GM18873 (cell line): Measurements from ENCODE around the gene ABRACL.
"Not testable (repeated sequence)": the region's sequence is repeated elsewhere in the genome, so short reads cannot be mapped to it uniquely, and the experiment has no call there.

Experiments
- ATAC-seq: cut with Tn5 transposase; IDR thresholded peaks from one replicate; pipeline ENCODE4 v1.9.1; 2021; ENCODE audit warnings: mild to moderate bottlenecking, moderate library complexity, moderate number of reproducible peaks; ENCODE audit not compliant: unreplicated experiment, low FRiP score

Gene ABRACL

GRCh38 chr6:139028658-139029469 is at the start of gene ABRACL:
ABRACL (plus strand) TSS chr6:139028745; CDS start chr6:139034161, 5,416 bp downstream.
- ATAC-seq = peak; percentile 58

- no peak for ATAC-seq
Measured at GRCh38 chr6:138979365-138979764, 49.2 kb upstream of the ABRACL start.

- no peak for ATAC-seq
Measured at GRCh38 chr6:138979813-138980668, 48.5 kb upstream of the ABRACL start.

- no peak for ATAC-seq
Measured at GRCh38 chr6:138981416-138981815, 47.1 kb upstream of the ABRACL start.

- ATAC-seq = no peak
Measured at GRCh38 chr6:138986578-138986977, 42.0 kb upstream of the ABRACL start.

GRCh38 chr6:138987080-138987642 is 41.4 kb upstream of the ABRACL start:
- no peak for ATAC-seq

GRCh38 chr6:138987643-138988468 is 40.7 kb upstream of the ABRACL start, which contains the start of gene REPS1:
REPS1 (minus strand) TSS chr6:138988253; CDS start chr6:138987682, 571 bp downstream.
- peak; percentile 83 for ATAC-seq

GRCh38 chr6:138988469-138988834 is 40.1 kb upstream of the ABRACL start:
- ATAC-seq = peak; percentile 11

GRCh38 chr6:138989098-138989983 is 39.2 kb upstream of the ABRACL start:
- no peak for ATAC-seq

- no peak for ATAC-seq
Measured at GRCh38 chr6:138991206-138991605, 37.3 kb upstream of the ABRACL start.

- not testable (repeated sequence) for ATAC-seq
Measured at GRCh38 chr6:138992965-138993364, 35.6 kb upstream of the ABRACL start.

GRCh38 chr6:138993410-138993809 is 35.1 kb upstream of the ABRACL start:
- ATAC-seq = not testable (repeated sequence)

- ATAC-seq = no peak
Measured at GRCh38 chr6:138996524-138996923, 32.0 kb upstream of the ABRACL start.

GRCh38 chr6:138997136-138997535 is 31.4 kb upstream of the ABRACL start:
- no peak for ATAC-seq

- ATAC-seq = no peak
Measured at GRCh38 chr6:138999949-139000725, 28.4 kb upstream of the ABRACL start.

- ATAC-seq = no peak
Measured at GRCh38 chr6:139003751-139004150, 24.8 kb upstream of the ABRACL start.

- no peak for ATAC-seq
Measured at GRCh38 chr6:139006477-139006876, 22.1 kb upstream of the ABRACL start.

GRCh38 chr6:139007428-139007827 is 21.1 kb upstream of the ABRACL start:
- no peak for ATAC-seq
